Activated CD4-positive, alpha-beta T cell treated with anti-CD3 and anti-CD28 coated beads for 24 hours (primary cell): Measurements from ENCODE around the gene C19orf33.
A peak's percentile ranks its signal among the peaks of the same experiment; 100 is the strongest.

Experiments
- DNase-seq, 2 donors: peaks; one replicate each; pipeline ENCODE4 v3.0.0-alpha.2; 2020; ENCODE audit warnings: low read depth in 2 of 2

The C19orf33 gene

GRCh38 chr19:38308926-38309614 lies 5.0 kb downstream of the C19orf33 start:
- no peak for DNase-seq

- no peak for DNase-seq
Measured at GRCh38 chr19:38309615-38310278, 5.7 kb downstream of the C19orf33 start.

- no peak for DNase-seq
Measured at GRCh38 chr19:38310279-38310670, 6.2 kb downstream of the C19orf33 start.

- no peak for DNase-seq
Measured at GRCh38 chr19:38310986-38311385, 6.9 kb downstream of the C19orf33 start.

DNA sequence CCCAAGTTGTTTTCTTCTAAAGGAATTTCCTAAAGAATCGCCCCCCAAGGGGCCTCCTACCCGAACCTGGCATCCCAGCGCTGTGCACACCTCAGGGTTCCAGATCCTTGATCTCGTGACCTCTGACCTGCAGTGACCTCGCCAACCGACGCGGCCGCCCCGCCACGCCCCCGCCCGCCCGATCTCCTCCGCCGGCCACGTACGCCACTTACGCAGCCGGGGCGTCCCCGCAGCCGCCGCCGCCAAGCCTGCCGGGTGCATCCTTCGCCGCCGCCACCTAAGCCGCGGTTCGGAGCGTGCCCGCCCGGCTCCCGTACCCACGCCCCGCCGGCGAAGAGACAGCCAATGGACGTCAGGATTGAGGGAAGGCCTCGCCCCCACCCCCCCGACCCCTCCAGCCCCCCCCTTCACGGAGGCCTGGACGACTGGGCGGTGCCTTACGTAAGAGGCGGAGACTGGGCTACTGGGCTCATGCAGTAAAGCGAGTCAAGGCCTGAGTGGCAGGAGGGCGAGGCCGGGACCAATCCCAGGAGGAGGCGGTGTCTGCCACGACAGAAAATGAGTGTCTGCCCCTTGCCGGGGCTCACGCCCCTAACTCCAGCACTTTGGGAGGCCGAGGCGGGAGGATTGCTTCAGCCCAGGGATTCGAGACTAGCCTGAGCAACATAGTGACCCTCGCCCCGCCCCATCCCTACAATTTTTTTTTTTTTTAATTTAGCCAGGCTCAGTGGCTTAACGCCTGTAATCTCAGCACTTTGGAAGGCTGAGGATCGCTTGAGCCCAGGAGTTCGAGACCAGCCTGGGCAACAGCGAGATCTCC lies 11.8 kb downstream of the C19orf33 start, which contains the start of gene YIF1B:
YIF1B (minus strand) TSS at position 291 of the 820 bp plus-strand sequence; CDS start at position 261, 30 bp downstream.
- peak; percentile 92 for DNase-seq

- no peak for DNase-seq
Measured at GRCh38 chr19:38316477-38317067, 12.5 kb downstream of the C19orf33 start.

DNA sequence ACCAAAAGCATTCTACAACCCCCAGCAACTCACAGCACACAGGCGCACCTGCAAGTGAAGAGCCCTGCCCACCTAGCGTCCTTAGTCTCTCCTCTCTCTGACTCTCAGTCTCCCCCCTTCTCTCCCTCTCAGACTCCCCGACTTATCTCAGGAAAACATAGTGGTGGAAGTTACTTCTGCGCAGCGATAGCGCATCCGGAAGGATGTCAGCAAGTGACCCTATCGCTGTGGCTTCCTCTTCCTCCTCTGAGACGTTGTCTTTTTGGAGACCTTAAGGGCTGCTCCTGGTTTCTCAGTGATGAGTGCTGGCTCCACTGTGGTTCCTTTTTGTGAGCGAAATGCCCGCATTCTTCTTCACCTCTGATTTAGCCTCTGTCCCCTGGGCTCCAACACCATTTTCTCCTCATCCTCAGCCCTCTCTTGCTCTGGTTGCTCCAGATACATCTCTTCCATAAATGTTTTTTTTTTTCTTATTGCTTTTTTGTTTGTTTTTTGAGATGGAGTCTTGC lies 13.1 kb downstream of the C19orf33 start:
- DNase-seq, result no peak

DNA sequence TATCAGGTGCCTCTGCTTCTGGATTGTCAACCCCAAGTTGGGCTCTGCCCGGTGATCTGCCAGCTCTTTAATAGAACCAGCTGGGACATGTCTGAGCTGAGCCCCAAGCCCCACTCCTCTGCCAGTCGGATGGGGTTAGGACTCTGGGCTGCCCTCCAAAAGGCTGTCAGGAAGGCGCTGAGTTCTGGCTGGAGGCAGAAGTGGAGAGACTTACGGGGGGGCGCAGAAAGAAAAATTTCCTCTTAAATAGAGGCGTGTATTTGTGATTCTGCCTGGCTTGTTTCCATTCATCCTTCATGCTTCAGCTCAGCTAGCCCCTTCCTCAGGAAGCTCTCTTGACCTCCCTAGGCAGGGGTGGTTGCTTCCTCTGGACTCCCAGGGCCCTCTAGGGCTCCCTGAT lies 14.6 kb downstream of the C19orf33 start:
- DNase-seq, result no peak

GRCh38 chr19:38319421-38320258 lies 15.6 kb downstream of the C19orf33 start, which contains the start of gene KCNK6:
Gene KCNK6, plus strand, starts transcription at chr19:38319845. Its CDS starts 106 bp downstream, at chr19:38319951.
- DNase-seq, result peak in 1 of 2 donors; percentile 55

GRCh38 chr19:38320969-38321339 lies 16.9 kb downstream of the C19orf33 start:
- no peak for DNase-seq

DNA sequence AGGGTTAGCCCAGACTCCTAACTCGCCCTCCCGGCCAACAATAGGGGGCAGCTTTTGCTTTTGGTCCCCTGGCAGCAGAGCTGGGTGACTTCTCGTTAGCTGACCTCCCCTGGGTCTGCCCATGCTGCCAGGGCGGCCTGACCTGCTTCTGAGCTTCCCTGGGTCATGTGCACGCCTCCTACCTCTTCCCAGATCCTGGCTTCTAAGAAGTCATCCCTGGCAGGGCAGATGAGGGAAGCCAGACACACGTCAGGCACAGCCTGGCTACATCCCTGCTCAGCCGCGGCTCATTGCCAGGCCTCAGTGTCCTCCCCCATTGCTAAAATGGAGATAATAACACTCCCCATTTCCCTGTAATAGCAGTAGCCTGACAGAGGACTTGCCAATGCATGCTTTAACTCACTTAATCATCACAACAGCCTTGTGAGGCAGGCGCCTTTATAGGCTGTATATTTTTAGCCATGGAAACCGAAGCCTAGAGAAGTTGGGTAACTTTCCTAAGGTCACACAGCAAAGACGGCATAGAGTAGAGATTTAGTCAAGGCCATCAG lies 17.7 kb downstream of the C19orf33 start:
- DNase-seq, result no peak

DNA sequence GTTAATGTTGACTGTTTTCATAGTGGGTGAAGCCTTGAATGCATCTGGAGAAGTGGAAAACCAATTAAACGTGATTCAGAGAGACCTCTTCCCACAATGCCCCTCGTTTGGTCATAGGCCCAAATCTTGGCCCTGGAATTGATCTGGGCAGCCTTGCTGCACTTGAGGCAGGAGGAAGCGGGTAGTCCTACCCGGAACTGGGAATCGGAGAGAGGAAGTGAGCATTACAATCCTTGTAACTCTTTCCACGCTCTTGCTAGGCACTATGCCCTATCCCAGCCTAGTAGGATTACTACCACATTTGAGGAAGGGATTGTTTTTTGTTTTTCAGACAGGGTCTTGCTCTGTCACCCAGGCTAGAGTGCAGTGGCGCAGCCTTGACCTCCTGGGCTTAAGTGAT lies 19.2 kb downstream of the C19orf33 start:
- no peak for DNase-seq

DNA sequence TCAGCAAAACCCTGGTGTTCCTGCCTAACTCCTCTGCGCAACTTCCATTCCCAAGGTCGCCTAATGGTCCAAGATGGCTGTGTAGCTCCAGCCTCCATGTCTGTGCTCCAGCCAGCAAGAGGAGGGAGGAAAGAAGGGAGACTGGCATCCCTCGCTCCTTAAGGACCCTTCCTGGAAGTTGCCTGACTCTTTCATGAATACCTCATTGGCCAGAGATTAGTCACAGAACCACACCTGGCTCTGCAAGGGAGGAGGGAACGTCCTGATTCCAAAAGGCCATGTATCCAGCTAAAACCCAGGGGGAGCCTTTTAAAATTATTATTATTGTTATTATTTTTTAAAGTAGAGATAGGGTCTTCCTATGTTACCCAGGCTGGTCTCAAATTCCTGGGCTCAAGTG lies 20.4 kb downstream of the C19orf33 start:
- no peak for DNase-seq

GRCh38 chr19:38326591-38326990 lies 22.5 kb downstream of the C19orf33 start:
- no peak for DNase-seq

GRCh38 chr19:38329651-38330050 lies 25.6 kb downstream of the C19orf33 start:
- no peak for DNase-seq

GRCh38 chr19:38331728-38332127 lies 27.7 kb downstream of the C19orf33 start:
- DNase-seq, result no peak

DNA sequence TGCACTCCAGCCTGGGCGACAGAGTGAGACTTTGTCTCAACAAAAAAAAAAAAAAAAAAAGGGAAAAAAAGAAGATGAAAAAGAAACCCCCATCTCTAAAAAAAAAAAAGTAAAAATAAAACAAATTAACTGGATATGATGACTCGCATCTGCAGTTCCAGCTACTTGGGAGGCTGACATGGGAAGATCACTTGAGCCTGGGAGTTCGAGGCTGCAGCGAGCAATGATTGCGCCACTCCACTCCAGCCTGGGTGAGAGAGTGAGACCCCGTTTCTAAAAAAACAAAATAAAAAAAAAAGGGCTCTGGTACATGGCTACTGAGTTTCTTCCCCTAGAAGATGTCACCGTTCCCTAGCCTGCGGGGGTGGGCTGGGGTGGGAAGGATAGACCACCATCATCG lies 29.2 kb downstream of the C19orf33 start:
- DNase-seq, result no peak

DNA sequence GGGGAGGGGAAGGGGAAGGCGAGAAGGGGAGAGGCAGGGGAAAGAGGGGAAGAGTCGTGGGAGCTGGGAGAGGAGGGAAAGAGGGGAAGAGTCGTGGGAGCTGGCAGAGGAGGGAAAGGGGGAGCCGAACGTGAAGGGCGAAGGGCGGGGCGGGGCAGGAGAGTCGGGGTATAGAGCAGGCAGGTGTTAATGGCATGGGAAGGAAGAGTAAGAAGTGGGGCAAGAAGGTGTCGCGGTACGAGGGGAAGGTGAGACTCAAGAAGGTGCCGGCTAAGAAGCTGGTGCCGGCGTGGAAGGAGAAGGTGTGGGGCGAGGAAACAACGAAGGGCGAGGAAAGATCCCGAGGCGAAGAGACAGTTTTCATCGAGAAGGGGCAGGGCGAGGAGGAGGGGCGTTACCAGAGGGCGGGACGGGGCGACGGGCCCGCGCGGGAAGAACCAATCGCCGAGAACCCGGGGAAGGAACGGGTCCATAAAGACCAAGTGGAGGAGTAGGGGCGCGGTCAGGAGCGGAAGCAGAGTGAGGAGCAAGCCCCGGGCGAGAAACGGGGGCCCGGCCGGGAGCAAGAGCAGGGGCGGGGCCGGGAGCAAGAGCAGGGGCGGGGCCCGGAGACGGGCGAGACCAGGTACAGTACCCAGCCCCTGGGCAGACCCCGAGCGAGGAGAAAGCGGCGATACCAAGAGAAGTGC lies 32.0 kb downstream of the C19orf33 start:
- peak; percentile 93 to 94 for DNase-seq

DNA sequence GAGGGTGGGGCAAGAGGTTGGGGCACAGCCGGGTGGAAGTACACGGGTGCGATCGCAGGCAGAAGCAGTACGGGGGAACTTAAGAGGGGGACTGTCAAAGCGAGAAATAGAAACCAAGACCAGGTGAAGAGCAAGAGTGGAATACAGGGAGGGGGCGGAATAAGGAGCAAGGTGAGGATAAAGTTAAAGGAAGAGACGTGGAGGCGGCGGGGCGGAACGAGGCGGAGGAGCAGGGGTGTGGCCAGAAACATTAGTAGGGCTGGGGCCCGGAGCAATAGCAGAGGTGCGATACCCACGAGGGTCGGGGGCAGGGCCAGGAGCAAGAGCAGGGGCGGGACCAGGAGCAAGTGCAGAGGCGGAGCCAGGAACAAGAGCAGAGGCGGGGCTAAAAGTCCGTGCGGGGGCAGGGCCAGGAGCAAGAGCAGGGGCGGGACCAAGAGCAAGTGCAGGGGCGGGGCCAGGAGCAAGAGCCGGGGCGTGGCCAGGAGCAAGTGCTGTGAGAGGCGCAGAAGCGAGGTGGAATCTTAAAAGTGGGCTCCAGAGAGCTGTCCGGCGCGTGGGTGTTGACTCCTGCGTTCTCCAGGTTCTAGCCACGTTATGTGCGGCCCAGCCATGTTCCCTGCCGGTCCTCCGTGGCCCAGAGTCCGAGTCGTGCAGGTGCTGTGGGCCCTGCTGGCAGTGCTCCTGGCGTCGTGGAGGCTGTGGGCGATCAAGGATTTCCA lies 32.7 kb downstream of the C19orf33 start:
- DNase-seq, result peak; percentile 93 to 94

- DNase-seq, result no peak
Measured at GRCh38 chr19:38337360-38337653, 33.3 kb downstream of the C19orf33 start.
